Fibroblast of skin of back (primary cell): ENCODE results near the gene F8A1. TPM values are rescaled to one million over a fixed set of nuclear protein-coding genes. Genes with fewer than 3 reads are reported as not detected.
"Not testable (repeated sequence)": the region's sequence is repeated elsewhere in the genome, so short reads cannot be mapped to it uniquely, and the experiment has no call there.

Experiments used
- DNase-seq: peaks from one replicate; pipeline ENCODE4 v3.0.0-alpha.2; 2013
- polyA plus RNA-seq, 2 experiments: library from polyadenylated mRNA; unstranded; fragments of 120-200 nt; gene quantifications; one replicate each; pipeline ENCODE4 v1.2.1, GENCODE V29; 2013; ENCODE audit not compliant: insufficient read length in 2 of 2

F8A1 gene
- polyA plus RNA-seq (2013, experiment 1 of 2; ENCODE audit: insufficient read length): 17.8 TPM
- 13.1 TPM for polyA plus RNA-seq (2013, experiment 2 of 2; ENCODE audit: insufficient read length)

DNA sequence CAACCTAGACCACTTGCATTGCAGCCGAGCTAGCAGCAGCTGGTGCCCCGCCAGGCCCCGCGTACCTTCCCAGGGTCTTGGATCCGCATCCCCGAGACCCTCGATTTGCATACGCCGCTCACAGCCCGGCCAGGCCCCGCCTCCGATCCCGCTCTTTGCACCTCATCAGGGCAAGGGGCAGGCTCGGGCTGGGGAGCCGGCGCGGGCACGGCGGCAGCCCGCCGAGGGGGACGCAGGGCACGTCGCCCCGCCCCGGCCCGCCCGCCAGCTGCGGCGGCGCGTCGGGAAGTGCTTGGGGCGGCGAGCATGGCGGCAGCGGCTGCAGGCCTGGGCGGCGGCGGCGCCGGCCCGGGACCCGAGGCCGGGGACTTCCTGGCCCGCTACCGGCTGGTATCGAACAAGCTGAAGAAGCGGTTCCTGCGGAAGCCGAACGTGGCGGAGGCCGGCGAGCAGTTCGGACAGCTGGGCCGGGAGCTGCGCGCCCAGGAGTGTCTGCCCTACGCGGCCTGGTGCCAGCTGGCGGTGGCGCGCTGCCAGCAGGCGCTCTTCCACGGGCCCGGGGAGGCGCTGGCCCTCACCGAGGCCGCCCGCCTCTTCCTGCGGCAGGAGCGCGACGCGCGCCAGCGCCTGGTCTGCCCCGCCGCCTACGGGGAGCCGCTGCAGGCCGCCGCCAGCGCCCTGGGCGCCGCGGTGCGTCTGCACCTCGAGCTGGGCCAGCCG is at the start of gene F8A1:
Gene F8A1 (plus strand): TSS at position 287 of the 720 bp plus-strand sequence. CDS start 20 bp downstream, at position 307.
- DNase-seq: not testable (repeated sequence)

DNA sequence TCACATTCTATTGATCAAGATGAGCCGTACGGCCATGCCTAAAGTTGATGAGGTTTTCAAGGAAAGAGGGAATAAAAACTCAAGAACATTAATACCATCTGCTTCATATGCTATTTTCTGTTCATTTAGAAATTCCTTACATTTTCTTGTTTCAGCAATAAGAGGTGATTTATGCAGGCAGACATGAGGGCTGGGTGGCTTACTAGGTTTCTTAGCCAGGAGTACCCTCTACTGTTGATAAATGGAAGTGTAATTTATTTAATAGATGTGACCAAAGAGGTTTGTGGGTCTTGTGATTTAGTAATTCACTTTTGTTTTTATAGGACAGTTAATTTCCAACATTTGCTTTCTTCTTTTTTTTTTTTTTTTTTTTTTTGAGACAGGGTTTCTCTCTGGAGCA is 45.3 kb upstream of the F8A1 start:
- peak; percentile 46 for DNase-seq

DNA sequence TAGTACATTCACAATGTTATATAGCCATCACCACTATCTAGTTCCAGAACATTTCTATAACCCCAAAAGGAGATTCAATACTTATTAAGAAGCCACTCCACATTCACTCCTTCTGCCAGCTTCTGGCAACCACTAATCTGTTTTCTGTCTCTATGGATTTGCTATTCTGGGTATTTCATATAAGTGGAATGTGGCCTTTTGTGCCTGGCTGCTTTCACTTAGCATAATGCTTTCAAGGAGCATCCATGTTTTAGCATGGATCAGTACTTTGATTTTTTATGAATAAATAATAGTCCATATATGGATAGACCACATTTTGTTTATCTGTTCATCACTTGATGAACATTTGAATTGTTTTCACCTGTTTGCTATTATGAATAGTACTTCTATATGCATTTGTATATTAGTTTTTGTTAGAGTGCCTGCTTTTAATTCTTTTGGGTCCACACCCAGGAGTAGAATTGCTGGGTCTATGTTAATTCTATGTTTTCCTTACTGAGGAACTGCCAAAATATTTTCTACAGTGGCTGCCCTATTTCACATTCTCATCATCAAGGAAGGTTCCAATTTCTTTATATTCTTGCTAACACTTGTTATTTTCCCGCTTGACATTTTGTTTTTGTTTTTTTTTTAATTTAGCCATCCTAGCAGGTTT is 35.1 kb upstream of the F8A1 start:
- no peak for DNase-seq

DNA sequence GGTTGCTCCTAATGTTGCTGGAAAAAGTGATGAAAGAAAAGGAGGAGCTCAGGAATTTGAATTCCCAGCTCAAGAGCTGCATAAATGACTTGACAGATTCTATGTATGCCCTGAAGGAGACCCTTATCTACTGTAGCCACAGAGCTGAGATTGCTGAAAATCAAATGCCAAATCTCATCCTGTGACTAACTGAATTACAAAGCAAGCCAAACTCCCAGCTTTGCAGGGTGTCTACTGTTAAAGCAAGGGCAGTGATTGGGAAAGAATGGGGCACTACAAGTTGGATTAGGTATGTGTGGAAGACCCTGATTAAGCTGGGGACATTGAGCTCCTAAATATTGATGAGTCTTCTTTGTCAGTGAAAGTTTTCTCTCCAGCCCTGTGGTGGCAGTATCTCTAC is 30.9 kb upstream of the F8A1 start:
- DNase-seq: no peak

DNA sequence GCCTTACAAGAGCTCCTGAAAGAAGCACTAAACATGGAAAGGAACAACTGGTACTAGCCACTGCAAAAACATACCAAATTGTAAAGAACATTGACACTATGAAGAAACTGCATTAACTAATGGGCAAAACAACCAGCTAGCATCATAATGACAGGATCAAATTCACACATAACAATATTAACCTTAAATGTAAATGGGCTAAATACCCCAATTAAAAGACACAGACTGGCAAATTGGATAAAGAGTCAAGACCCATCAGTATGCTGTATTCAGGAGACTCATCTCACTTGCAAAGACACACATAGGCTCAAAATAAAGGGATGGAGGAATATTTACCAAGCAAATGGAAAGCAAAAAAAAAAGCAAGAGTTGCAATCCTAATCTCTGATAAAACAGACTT is 17.6 kb upstream of the F8A1 start:
- not testable (repeated sequence) for DNase-seq

DNA sequence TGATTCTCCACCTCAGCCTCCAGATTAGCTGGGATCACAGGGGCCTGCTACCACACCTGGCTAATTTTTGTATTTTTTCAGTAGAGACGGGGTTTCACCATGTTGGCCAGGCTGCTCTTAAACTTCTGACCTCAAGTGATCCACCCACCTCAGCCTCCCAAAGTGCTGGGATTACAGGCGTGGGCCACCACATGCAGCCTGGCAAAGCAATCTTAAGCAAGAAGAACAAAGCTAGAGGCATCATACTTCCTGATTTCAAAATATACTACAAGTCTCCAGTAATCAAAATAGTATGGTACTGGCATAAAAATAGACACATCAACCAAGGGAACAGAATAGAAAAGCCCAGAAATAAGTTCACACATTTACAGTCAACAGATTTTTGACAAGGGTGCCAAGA is 12.8 kb upstream of the F8A1 start:
- DNase-seq: no peak

DNA sequence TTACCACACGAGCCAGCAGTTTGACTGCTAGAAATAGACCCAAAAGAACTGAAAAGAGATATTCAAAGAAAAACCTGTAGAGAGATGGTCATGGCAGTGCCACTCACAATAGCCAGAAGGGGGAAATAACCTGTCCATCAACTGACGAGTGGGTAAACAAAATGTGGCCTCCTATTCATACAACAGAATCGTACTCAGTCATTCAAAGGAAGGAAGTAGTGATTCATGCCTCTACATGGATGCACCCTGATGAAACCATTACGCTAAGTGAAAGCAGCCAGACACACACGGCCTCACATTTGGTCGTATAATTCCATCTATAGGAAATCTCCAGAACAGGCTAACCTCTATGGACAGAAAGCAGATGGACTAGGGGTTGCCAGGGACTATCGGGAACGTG is 2.1 kb upstream of the F8A1 start:
- not testable (repeated sequence) for DNase-seq

DNA sequence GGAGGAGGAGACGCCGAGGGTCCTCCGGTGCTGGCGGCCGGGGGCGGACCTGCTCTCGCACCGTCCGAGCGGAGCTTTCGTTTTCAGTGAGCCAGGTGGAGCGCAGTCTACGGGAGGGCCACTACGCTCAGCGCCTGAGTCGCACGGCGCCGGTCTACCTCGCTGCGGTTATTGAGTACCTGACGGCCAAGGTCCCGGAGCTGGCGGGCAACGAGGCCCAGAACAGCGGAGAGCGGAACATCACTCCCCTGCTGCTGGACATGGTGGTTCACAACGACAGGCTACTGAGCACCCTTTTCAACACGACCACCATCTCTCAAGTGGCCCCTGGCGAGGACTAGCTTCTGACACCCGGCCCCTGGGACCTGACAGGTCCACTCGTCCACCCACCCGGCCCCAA is 1.1 kb upstream of the F8A1 start:
- not testable (repeated sequence) for DNase-seq

DNA sequence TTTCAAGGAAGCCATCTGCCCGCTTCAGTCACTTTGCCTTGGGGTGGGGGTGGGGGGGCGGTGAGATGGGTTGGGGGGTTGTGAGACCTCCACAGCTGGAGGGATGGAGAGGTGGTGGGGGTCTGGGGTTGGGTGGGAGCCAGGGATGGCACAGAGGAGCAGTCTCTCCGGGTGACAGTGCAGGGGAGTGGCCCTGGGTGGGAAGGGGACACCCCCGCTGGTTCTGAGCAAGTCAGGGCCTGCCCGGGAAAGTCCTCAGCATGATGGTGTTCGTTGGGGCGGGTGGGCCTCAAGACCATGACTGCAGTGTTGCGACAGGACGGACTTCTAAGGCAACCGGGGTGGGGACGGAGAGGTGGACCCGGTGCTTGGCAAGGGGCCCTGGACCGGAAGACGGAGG is 606 bp upstream of the F8A1 start:
- DNase-seq: not testable (repeated sequence)

DNA sequence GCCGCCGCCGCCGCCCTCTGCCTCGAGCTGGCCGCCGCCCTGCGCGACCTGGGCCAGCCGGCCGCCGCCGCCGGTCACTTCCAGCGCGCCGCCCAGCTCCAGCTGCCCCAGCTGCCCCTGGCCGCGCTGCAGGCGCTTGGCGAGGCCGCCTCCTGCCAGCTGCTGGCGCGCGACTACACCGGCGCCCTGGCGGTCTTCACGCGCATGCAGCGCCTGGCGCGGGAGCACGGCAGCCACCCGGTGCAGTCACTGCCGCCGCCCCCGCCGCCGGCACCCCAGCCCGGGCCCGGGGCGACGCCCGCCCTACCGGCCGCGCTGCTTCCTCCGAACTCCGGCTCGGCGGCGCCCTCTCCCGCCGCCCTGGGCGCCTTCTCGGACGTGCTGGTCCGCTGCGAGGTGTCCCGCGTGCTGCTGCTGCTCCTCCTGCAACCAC is 650 bp downstream of the F8A1 start:
- DNase-seq: not testable (repeated sequence)

DNA sequence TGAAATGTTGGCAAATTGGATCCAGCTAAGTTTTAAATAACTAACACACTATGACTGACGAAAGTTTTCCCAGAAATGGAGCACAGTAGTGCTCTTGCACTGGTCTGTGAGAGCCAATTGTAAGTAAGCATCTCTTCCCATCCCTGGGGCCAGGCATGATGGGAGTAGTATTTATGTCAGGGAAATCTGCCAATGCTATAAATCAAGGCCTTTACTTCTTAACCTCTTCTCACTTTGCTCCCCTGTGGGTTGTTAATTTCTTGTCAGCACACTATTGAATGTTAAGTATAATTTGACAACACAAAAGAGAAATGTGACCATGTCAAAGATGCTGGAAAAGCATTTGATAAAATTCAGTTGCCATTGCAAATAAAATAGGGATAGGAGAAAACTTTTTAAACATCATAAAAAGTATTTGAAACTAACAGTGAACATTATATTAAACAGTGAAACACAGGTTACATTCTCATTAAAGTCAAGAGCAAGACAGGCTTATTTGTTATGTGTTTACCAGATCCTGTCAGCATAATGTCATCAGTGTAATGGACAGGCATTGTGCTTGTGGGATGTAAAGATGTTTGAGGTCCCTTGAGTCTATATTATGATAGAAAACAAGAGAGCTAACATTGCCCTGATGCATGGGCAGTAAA is 5.0 kb downstream of the F8A1 start:
- DNase-seq: no peak

DNA sequence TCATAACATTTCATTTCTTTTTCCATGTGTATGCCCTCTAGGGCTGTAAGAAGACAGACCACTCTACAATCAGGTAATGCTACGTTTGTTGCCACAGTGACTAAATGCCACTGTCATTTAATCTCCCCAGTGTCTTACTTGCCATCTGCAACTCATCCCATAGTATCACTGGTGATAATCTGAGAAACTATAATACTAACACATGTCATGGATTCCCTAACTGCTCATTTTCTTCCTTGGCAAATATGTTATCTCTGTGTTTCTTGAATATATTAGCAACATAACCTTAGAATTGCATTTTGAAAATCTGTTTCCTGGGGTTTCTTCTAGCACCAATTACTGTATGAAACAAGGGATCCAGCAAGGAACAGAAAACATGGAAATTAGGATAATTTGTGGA is 6.1 kb downstream of the F8A1 start:
- DNase-seq: no peak

DNA sequence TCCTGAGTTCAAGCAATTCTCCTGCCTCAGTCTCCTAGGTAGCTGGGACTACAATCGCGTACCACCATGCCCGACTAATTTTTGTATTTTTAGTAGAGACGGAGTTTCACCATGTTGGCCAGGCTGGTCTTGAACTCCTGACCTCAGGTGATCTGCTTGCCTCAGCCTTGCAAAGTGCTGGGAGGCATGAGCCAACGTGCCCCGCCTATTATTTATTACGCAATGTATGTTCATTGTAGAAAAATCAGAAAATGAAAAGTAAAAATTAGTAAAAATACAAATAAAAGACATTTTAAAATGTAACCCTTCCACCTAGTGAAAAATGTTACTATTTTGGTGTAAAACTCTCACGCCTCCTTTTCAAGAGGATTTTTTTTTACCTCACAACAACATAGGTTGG is 14.2 kb downstream of the F8A1 start:
- no peak for DNase-seq

DNA sequence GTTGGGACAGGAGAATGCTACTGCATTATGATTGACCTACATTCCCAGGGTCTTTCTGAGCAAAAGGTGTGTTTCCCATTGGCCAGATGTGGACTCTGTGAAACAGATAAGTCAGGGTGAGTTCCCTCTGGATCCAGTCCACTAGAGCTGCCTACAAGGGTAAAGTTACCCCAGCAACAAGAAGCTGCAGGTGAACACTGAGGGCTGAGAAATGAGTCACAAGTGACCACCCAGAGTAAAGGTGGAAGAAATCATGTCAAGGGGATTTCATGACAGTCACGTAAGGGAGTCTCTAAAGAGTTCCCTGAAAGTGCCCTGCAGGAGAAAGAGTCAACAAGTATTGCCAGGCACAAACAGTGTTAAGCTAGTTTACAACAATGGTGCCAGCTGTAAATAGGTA is 16.3 kb downstream of the F8A1 start:
- DNase-seq: no peak

DNA sequence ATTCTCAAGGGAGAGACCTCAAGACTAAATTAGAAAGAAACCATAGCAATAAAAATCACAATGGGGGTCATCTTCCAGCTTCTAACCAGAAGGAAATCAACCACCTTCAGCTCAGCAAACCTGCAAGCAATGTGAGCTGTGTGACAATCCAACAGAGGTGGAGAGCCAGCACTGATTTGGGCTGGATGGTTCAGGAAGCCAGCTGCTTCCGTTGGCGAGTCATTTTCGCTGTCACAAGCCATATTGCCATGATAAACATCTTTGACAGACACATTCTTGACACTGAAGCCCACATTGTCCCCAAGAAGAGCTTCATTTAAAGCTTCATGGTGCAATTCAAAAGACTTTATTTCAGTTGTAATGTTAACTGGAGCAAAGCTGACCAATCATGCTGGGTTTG is 22.7 kb downstream of the F8A1 start:
- no peak for DNase-seq

DNA sequence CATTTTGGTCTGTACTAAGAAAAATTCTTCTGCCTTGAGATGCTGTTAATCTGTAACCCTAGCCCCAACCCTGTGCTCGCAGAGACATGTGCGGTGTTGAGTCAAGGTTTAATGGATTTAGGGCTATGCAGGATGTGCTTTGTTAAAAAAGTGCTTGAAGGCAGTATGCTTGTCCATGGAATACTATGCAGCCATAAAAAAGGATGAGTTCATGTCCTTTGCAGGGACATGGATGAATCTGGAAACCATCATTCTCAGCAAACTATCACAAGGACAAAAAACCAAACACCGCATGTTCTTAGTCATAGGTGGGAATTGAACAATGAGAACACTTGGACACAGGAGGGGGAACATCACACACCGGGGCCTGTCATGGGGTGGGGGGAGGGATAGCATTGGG is 23.9 kb downstream of the F8A1 start:
- DNase-seq: not testable (repeated sequence)

DNA sequence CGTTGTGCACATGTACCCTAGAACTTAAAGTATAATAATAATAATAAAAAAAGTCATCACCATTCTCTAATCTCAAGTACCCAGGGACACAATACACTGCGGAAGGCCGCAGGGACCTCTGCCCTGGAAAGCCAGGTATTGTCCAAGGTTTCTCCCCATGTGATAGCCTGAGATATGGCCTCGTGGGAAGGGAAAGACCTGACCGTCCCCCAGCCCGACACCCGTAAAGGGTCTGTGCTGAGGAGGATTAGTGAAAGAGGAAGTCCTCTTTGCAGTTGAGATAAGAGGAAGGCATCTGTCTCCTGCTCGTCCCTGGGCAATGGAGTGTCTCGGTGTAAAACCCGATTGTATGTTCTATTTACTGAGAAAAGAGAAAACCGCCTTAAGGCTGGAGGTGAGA is 24.4 kb downstream of the F8A1 start:
- not testable (repeated sequence) for DNase-seq

DNA sequence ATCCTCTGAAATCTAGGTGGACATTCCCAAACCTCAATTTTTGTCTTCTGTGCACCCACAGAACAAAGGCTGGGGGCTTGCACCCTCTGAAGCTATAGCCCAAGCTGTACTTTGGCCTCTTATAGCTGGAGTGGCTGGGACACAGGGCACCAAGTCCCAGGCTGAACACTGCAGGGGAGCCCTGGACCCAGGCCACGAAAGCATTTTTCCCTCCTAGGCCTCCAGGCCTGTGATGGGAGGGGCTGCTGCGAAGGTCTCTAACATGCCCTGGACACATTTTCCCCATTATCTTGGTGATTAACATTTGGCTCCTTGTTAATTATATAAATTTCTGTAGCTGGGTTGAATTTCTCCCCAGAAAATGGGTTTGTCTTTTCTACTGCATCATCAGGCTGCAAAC is 27.9 kb downstream of the F8A1 start:
- DNase-seq: no peak

DNA sequence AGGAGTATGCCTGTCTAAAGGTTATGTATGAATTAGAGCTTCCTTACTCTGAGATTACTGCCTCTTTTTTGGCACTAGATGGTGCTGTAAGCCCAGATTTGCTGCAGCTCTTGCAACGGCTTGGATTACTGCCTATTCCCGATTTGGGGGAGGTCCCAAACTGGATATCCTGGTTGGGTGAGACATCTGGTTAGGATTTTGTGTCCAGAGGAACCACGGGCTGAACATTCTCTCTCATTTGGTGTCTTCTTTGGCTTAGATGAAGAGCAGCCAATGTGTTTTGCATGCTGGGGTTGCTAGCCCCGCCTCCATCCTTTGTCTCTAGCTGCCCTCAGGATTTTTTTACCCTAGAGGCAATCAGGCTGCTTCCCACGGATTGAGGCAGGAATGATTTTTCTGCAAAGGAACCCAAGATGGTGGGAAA is 31.9 kb downstream of the F8A1 start:
- DNase-seq: peak; percentile 80

DNA sequence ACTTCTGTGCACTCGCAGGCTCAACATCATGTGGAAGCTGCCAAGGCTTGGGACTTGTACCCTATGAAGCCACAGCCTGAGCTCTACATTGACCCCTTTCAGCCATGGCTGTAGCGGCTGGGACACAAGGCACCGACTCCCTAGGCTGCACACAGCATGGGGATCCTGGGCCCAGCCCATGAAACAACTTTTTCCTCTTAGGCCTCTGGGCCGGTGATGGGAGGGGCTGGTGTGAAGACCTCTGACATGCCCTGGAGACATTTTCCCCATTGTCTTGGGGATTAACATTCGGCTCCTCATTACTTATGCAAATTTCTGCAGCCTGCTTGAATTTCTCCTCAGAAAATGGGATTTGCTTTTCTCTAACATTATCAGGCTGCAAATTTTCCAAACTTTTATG is 38.6 kb downstream of the F8A1 start:
- DNase-seq: not testable (repeated sequence)
